Activated CD4-positive, alpha-beta T cell treated with anti-CD3 and anti-CD28 coated beads, Interleukin-2, amount 50 U/mL, for 16 hours (primary cell): Measurements from ENCODE around the gene STARD4.

Experiments
- DNase-seq: peaks from one replicate; pipeline ENCODE4 v3.0.0-alpha.2; 2020

The STARD4 gene

GRCh38 chr5:111520908-111521307 lies 8.6 kb upstream of the STARD4 start:
- no peak for DNase-seq

- DNase-seq, result no peak
Measured at GRCh38 chr5:111518777-111519176, 6.4 kb upstream of the STARD4 start.

GRCh38 chr5:111517853-111518501 lies 5.6 kb upstream of the STARD4 start:
- no peak for DNase-seq

GRCh38 chr5:111514087-111514486 lies 1.8 kb upstream of the STARD4 start:
- no peak for DNase-seq

GRCh38 chr5:111513131-111513520 lies 791 bp upstream of the STARD4 start:
- no peak for DNase-seq

DNA sequence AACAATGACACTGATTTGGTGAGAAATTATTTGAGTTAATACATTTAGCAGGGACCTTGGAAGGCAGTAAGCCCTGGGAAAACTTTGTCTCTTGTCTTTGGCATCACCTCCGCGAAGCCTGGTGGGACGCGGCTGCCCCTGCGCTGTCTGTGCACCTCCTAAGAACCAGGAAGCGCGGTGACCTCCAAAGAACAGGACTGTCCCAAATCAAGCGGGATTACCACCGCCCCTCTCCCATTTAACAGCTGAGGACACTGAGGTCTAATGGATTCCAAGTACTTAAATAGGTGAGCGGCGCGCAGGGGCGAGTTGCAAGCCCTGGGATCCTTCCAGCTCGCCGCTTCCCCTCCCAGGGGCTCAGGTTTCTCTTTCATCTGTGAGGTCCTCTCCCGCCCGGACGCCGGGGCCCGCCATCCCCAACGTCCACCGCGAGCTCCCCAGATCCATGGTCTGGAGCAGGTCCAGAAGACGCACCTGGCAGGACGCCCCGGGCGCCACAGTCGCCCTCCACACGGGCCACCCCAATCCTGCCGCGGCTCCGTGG lies 432 bp downstream of the STARD4 start:
- no peak for DNase-seq

GRCh38 chr5:111511174-111511830 lies 1.0 kb downstream of the STARD4 start:
- DNase-seq, result no peak

GRCh38 chr5:111509119-111509518 lies 3.2 kb downstream of the STARD4 start:
- DNase-seq, result no peak

- DNase-seq, result no peak
Measured at GRCh38 chr5:111507276-111507675, 5.1 kb downstream of the STARD4 start.

DNA sequence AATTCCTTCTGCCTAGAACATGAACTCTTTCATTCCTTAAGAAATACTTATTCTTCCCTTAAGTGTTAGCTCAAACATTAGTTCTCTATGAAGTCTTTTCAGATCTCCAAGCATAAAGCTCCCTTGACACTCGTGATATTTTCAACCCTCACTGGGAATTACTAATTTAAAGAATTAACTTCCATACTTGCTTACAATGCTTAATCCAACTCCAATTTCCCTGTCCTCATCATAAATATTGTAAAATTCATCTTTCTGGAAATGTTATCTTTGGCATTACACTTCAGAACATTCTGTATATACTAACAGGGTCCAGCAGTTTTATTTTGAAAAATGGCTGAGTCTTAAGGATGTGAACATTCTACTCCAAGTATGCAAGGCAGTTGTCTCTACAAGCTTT lies 7.2 kb downstream of the STARD4 start:
- DNase-seq, result no peak

GRCh38 chr5:111502956-111503355 lies 9.4 kb downstream of the STARD4 start:
- no peak for DNase-seq

GRCh38 chr5:111498346-111498745 lies 14.0 kb downstream of the STARD4 start:
- DNase-seq, result no peak

DNA sequence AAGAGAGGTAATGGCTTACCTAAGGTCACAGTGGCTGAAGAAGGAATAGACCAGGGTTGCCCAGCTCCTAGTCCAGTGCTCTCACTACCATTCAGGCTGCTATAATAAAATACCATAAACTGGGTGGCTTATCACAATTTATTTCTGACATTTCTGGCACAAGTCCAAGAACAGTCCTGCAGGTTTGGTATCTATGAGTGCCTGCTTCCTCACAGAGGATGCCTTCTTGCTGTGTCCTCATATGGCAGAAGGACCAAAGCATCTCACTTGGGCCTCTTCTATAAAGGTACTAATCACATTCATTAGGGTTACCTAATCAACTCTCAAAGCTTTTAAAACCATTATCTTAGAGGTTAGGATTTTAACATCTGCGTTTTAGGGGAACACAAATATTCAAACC lies 17.2 kb downstream of the STARD4 start:
- no peak for DNase-seq

DNA sequence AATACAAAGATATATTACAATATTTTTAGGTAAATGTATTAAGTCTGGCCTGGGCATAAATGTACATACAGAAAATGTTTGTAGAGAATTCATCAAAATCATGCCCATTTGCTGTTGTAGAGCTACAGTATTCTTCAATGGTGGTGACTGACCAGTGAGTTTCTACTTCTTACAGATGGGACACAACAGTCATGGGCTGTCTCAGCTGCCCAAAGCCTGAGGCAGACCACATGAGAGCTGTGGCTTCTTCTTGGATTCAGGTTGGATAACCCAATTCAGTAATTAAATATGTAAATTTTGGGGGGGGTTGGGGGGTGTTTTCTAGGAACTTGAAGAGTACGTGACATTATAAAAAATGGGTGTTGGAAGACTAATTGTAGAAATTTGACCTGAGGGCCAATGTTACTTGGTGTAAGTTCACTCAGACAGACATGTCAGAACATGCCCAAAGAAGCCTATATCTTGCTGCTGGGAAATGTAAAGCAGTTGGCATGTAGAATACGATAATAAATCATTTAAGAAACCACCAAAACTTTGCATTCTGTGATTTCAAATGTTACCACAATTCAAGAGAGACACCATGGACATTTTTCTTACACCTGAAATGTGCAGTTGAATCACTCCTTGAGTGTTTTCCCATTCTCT lies 17.9 kb downstream of the STARD4 start:
- DNase-seq, result no peak

DNA sequence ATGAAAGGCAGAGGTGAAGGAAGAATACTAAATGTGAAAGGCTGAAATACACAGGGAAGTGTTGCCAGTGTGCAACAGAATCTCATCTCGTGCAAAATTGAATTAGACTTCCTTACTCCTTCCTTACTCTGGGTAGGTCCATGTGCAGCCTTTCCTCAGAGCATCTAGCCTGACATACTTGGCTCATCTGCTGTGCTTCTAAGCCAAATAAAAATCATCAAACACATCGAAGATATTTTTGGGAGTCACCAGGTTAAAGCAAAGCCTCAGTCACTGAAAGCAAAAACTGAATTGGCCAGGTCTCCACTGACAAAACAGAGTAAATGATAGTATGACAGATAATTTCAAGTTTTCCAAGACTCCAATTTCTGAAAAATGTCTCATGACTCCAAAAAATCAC lies 19.3 kb downstream of the STARD4 start:
- no peak for DNase-seq

DNA sequence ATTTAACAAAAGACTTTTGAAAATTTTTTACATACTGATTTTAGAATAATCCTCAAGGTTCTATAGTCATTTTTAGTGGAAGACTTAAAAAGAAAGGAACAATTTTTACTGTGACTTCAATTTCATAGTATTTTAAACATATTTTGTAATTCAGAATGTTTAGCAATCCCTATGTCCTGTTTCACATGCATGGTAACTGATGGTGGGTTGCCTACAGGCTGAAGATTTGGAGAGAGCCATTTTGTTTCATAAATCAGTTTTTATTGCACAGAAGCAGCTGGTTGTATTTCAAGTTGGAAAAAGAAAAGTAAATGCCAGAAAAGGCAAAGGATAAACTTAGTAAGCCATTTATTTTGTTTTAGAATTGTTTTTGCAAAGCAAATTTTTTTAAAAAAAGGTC lies 24.0 kb downstream of the STARD4 start:
- DNase-seq, result no peak

GRCh38 chr5:111486926-111487325 lies 25.4 kb downstream of the STARD4 start:
- DNase-seq, result no peak

DNA sequence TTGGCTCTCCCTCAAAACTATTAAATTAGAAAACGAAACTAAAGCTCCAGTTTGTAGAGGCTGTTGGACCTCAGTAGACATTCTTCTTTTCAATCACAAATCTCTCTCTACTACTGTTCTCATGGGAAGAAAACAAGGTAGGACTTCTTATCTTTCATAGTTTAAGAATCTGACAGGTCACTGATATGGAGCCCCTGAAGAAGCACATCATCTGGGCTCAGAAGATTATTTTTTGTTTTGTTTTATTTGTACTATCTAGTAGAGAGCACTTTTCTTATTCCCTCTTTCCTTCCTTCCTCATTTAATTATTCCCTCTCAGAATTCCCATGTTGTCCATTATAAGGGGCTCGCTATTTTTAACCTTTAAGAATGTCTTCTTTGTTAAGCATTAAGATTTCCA lies 26.3 kb downstream of the STARD4 start:
- DNase-seq, result no peak

GRCh38 chr5:111480346-111480745 lies 32.0 kb downstream of the STARD4 start:
- DNase-seq, result no peak

DNA sequence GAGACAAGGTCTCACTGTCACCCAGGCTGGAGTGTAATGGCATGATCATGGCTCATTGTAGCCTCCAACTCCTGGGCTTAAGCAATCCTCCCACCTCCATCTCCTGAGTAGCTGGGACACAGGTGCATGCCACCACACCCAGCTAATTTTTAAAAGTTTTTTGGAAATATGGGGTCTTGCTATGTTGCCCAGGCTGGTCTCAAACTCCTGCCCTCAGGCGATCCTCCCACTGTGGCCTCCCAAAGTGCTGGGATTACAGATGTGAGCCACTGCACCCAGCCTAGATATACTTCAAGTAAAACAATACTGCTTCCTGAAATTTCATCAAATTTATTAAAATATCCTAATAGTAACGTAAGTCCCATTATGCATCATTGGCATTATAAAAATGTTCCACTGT lies 33.4 kb downstream of the STARD4 start:
- no peak for DNase-seq

GRCh38 chr5:111478266-111478665 lies 34.1 kb downstream of the STARD4 start:
- DNase-seq, result no peak

DNA sequence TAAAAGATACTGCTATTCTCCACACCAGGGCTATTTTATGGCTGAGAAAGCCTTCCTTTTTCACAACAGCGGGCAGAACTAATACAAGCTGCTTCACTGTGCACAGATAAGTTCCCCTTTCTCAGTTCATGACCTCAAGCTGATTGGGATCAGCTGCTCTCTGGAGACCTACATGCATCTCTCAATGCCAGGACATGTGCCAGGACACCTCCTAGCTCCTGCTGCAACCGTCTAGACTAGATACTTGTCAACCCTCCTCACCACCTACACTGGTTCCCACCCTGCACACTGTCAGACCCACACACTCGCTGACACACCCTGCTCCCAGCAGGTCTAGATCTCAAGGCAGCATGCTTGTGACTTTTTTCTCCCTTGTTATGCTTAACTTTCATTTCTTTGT lies 39.8 kb downstream of the STARD4 start:
- DNase-seq, result no peak

GRCh38 chr5:111472096-111472495 lies 40.2 kb downstream of the STARD4 start:
- no peak for DNase-seq

GRCh38 chr5:111469903-111470302 lies 42.4 kb downstream of the STARD4 start:
- DNase-seq, result no peak
